WI38 (cell line): ENCODE data around the gene LRRC37B.
"Not testable (repeated sequence)": the region's sequence is repeated elsewhere in the genome, so short reads cannot be mapped to it uniquely, and the experiment has no call there.

Source experiments
- H3K4me3 ChIP-seq: 2 replicates; pipeline ENCODE4 v1.5.1; 2011; ENCODE audit warnings: low read depth, mild to moderate bottlenecking, control low read depth, low read length
- TF ChIP-seq, protein P1 (sequence below): IDR thresholded peaks from 2 replicates; pipeline ENCODE4 v1.5.1; 2012; ENCODE audit warnings: low read depth, mild to moderate bottlenecking, control low read depth, low read length

The LRRC37B gene

DNA sequence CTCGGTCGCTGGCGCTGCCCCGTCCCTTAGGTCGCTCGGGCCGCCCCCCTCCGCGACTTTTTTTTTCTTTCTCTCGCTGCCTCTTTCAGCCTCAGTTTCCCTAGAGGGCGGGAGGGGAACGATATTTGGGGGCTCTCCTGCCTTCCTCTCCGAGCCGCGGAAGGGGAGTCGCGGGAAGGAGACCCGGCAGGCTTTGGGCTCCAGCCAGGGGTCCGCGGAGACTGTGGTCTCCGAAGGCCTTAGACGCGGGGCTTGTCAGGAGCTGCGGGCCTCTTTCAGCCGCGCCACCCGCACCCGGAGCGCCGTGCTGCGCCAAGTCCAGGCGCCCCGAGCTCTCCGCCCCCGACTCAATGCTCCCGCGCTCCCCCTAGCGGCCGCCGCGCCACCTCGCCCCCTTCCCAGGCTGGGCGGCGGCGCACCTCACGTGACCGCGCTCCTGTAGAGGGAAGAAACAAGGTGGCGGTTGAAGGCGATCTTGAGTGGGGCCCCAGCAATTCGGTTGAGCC, at the start of gene LRRC37B:
LRRC37B (plus strand) TSS at position 427 of the 506 bp plus-strand sequence. CDS start 14,010 bp downstream, outside the sequence.
- H3K4me3 ChIP-seq, result peak within 1 kb of the TSS; percentile 72
- TF ChIP-seq, protein P1, sequence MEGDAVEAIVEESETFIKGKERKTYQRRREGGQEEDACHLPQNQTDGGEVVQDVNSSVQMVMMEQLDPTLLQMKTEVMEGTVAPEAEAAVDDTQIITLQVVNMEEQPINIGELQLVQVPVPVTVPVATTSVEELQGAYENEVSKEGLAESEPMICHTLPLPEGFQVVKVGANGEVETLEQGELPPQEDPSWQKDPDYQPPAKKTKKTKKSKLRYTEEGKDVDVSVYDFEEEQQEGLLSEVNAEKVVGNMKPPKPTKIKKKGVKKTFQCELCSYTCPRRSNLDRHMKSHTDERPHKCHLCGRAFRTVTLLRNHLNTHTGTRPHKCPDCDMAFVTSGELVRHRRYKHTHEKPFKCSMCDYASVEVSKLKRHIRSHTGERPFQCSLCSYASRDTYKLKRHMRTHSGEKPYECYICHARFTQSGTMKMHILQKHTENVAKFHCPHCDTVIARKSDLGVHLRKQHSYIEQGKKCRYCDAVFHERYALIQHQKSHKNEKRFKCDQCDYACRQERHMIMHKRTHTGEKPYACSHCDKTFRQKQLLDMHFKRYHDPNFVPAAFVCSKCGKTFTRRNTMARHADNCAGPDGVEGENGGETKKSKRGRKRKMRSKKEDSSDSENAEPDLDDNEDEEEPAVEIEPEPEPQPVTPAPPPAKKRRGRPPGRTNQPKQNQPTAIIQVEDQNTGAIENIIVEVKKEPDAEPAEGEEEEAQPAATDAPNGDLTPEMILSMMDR, result peak; percentile 89

DNA sequence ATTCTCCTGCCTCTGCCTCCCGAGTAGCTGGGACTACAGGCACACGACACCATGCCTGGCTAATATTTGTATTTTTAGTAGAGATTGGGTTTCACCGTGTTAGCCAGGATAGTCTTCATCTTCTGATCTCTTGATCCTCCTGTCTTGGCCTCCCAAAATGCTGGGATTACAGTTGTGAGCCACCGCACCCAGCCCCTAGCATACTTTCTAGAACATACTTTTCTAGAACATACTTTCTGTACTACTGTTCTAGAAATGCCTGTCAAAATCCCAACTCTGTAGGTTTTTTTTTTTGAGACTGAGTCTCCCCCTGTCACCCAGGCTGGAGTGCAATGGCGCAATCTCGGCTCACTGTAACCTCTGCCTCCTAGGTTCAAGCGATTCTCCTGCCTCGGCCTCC, 43.1 kb upstream of the LRRC37B start:
- not testable (repeated sequence) for H3K4me3 ChIP-seq

DNA sequence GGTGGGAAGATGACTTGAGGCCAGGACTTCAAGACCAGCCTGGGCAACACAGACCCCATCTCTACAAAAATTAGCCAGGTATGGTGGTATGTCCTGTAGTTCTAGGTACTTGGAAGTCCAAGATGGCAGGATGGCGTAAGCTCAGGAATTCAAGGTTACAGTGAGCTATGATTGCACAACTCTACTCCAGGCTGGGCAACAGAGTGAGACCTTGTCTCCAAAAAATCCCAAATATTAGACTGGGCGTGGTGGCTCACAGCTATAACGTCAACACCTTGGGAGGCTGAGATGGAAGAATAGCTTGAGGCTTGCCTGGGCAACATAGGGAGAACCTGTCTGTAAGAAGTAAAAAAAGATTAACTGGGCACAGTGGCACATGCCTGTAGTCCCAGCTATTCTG, 39.5 kb upstream of the LRRC37B start:
- TF ChIP-seq, protein P1, result no peak

DNA sequence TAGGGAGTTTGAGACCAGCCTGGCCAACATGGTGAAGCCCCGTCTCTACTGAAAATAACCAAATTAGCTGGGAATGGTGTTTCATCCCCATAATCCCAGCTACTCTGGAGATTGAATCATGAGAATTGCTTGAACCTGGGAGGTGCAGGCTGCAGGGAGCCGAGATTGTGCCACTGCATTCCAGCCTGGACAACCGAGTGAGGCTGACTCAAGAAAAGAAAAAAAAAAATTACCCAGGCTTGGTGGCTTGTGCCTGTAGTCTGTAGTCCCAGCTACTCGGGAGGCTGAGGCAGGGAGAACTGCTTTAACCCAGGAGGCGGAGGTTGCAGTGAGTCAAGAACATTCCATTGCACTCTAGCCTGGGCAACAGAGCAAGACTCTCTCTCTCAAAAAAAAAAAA, 36.8 kb upstream of the LRRC37B start:
- H3K4me3 ChIP-seq, result not testable (repeated sequence)

More for the DNA sequence above, 39.5 kb upstream of the LRRC37B start:
- no peak overlapping the region for H3K4me3 ChIP-seq

DNA sequence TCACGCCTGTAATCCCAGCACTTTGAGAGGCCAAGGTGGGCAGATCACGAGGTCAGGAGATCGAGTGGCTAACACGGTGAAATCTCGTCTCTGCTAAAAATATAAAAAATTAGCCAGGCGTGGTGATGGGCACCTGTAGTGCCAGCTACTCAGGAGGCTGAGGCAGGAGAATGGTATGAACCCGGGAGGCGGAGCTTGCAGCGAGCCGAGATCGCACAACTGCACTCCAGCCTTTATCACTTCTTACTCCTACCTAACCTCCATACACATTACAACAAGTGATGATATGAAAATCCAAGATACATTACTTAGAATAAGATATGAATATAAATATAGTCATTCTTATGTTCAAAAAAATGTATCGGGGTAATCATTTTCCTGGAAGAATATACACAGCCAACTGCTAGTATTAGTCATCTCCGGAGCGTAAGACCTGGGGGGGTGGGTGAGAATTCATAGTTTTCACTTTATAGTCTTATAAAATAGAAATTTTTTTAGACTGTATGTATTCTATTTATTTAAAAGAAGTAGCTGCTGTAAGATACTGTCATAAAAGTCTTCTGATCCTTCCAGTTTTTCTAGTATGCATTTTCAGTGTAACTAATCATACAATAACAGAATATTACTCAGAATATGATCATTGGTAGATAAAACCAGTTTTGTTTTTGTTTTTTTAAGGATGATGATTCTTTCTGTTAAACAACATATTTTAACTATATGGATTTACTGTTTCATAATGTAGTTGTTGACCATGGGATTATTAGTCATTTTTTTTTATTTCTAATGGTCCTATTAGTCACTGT, 32.7 kb upstream of the LRRC37B start:
- H3K4me3 ChIP-seq, result not testable (repeated sequence)

DNA sequence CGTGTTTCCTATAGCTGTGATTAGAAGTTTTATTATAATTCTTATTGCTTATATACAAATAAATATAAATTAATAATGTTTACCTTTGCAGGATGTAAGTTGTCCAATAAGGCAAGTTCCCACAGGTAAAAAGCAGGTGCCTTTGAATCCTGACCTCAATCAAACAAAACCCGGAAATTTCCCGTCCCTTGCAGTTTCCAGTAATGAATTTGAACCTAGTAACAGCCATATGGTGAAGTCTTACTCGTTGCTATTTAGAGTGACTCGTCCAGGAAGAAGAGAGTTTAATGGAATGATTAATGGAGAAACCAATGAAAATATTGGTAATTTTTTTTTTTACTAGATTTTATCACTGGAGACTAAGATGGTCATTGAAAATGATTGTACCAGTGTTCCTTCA, 31.8 kb upstream of the LRRC37B start:
- not testable (repeated sequence) for H3K4me3 ChIP-seq

DNA sequence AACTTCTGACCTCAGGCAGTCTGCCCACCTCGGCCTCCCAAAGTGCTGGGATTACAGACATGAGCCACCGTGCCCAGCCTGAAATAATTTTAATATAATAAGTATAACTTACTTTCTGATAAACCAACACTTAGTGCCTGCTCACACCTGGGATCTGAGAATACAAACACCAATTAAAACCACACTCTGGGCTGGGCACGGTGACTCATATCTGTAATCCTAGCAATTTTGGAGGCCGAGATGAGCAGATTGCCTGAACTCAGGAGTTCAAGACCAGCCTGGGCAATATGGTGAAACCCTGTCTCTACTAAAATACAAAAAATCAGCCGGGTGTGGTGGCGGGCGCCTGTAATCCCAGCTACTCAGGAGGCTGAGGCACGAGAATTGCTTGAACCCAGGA, 15.4 kb upstream of the LRRC37B start:
- H3K4me3 ChIP-seq, result not testable (repeated sequence)

DNA sequence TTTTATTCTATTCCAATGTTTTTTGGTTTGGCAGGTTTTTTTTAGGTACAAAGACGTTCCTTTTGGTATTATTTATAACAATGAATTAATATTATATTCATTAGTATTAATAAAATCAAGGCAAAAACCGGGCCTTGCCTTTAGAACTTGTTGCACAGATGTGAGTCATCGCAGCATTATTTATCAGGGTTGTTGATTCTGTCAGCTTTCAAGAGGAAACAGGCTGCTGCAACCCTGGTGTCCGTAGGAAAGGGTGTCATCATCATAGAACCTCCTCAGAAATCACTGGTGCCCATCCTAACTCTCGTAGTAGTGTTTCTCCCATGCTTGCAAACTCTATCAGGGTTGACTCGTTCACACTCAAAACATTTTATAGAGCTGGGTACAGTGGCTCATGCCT, 10.2 kb upstream of the LRRC37B start:
- no peak overlapping the region for H3K4me3 ChIP-seq
- TF ChIP-seq, protein P1, result no peak

DNA sequence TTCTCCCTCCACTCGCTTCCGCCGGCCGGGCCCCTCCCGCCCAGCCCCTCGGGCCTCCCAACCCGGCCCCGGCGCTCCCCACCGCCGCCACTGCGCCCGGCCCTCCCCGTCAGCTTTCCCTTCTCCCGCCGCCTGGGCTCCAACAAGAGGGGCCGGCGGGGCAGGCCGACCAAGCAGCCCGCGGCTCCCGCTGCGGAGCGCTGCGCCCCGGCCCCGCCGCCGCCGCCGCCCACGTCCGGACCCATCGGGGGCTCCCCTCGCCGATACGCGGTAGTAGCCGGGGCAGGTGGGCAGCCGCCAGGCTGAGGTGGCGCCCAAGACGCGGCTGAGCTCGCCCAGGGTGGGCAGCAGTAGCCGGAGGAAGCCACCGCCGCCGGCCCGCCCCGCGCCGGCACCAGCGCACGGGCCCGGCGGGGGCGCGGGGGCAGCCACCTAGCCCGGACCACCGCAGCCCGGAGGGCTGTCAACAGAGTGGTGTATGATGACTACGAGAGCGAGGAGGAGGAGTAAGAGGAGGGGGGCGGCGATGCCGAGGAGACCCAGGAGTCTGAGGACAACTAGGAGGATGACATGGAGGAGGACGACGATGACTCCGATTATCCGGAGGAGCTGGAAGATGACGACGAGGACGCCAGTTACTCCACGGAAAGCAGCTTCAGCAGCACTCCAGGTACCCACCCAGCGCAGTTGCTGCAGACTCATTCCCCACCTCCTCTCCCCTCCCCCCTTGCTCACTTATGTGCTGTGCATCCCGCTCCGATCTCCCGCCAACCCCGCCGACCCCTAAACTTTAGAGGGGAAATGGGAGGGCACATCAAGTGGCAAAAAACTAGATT, 498 bp downstream of the LRRC37B start:
- TF ChIP-seq, protein P1, result no peak
- H3K4me3 ChIP-seq, result peak overlapping the region; percentile 72

DNA sequence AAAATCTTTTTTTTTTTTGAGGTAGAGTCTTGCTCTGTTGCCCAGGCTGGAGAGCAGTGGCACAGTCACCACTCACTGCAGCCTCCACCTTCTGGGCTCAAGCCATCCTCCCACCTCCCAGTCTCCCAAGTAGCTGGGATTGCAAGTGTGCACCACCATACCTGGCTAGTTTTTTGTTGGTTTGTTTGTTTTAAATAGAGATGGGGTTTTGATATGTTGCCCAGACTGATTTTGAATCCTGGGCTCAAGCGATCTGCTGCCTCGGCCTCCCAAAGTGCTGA, 2.0 kb downstream of the LRRC37B start:
- H3K4me3 ChIP-seq, result peak overlapping the region; percentile 72
- TF ChIP-seq, protein P1, result no peak
